GM12878 (cell line): Measurements from ENCODE around the gene MRPL50.

Experiments
- BCL11A ChIP-seq: IDR thresholded peaks from 2 replicates; pipeline ENCODE4 v1.6.1; 2011; ENCODE audit warnings: low read depth, low read length
- EZH2 ChIP-seq: IDR thresholded peaks from 2 replicates; pipeline ENCODE4 v1.6.1; 2012; ENCODE audit warnings: low read depth, mild to moderate bottlenecking, control low read depth, inconsistent platforms, low read length, borderline replicate concordance; ENCODE audit not compliant: control insufficient read depth
- FOS ChIP-seq: IDR thresholded peaks from 3 replicates; pipeline ENCODE4 v1.6.1; 2011; ENCODE audit warnings: borderline replicate concordance; ENCODE audit not compliant: insufficient read length; ENCODE audit errors: extremely low read depth
- FOXM1 ChIP-seq: IDR thresholded peaks from 2 replicates; pipeline ENCODE4 v1.6.1; 2012; ENCODE audit warnings: low read depth, mild to moderate bottlenecking, inconsistent platforms, low read length, moderate library complexity
- GATAD2B ChIP-seq: fragments of 450-650 bp; conservative IDR thresholded peaks from 2 replicates; pipeline ENCODE4 v1.6.1; 2017; ENCODE audit warnings: low read depth, mild to moderate bottlenecking, moderate library complexity
- MXI1 ChIP-seq: fragments of 150-350 bp; IDR thresholded peaks from 2 replicates; pipeline ENCODE4 v1.6.1; 2011; ENCODE audit warnings: low read depth, mild to moderate bottlenecking, inconsistent platforms, low read length, improper control_type of control experiment
- POLR2A ChIP-seq: IDR thresholded peaks from 2 replicates; pipeline ENCODE4 v1.6.1; 2011; ENCODE audit warnings: low read depth, mild to moderate bottlenecking, low read length
- POLR2AphosphoS5 ChIP-seq: IDR thresholded peaks from 2 replicates; pipeline ENCODE4 v1.6.1; 2011; ENCODE audit warnings: mild to moderate bottlenecking, low read length, inconsistent platforms
- REST ChIP-seq: IDR thresholded peaks from 2 replicates; pipeline ENCODE4 v1.6.1; 2012; ENCODE audit warnings: mild to moderate bottlenecking, low read depth, low read length
- SMARCA5 ChIP-seq: fragments of 450-650 bp; IDR thresholded peaks from 2 replicates; pipeline ENCODE4 v1.6.1; 2017; ENCODE audit warnings: mild to moderate bottlenecking
- ZSCAN29 ChIP-seq: fragments of 450-650 bp; IDR thresholded peaks from 2 replicates; pipeline ENCODE4 v1.6.1; 2017; ENCODE audit warnings: mild to moderate bottlenecking, moderate library complexity
- ZZZ3 ChIP-seq: IDR thresholded peaks from 2 replicates; pipeline ENCODE4 v1.6.1; 2011; ENCODE audit warnings: low read depth; ENCODE audit not compliant: control insufficient read depth, insufficient read length
- TF ChIP-seq, protein P1 (sequence below), 3 experiments: IDR thresholded peaks in 2 of 3; conservative IDR thresholded peaks in 1 of 3; 2 replicates each; pipeline ENCODE4 v1.5.1; 2011; ENCODE audit warnings: low read depth in 3 of 3, low read length in 3 of 3, mild to moderate bottlenecking in 3 of 3, control low read depth in 2 of 3, moderate library complexity in 2 of 3, inconsistent platforms in 1 of 3, mixed read lengths in 1 of 3; ENCODE audit not compliant: control insufficient read depth in 2 of 3, insufficient read depth in 1 of 3; ENCODE audit errors: extremely low read depth in 1 of 3
- TF ChIP-seq, protein P2 (sequence below): fragments of 450-650 bp; formaldehyde crosslinking; IDR thresholded peaks from 2 replicates; pipeline ENCODE4 v1.4.0; 2022; ENCODE audit warnings: mild to moderate bottlenecking, moderate library complexity

GRCh38 chr9:101427358-101427757 lies 28.9 kb upstream of the MRPL50 start:
- TF ChIP-seq, protein P1, sequence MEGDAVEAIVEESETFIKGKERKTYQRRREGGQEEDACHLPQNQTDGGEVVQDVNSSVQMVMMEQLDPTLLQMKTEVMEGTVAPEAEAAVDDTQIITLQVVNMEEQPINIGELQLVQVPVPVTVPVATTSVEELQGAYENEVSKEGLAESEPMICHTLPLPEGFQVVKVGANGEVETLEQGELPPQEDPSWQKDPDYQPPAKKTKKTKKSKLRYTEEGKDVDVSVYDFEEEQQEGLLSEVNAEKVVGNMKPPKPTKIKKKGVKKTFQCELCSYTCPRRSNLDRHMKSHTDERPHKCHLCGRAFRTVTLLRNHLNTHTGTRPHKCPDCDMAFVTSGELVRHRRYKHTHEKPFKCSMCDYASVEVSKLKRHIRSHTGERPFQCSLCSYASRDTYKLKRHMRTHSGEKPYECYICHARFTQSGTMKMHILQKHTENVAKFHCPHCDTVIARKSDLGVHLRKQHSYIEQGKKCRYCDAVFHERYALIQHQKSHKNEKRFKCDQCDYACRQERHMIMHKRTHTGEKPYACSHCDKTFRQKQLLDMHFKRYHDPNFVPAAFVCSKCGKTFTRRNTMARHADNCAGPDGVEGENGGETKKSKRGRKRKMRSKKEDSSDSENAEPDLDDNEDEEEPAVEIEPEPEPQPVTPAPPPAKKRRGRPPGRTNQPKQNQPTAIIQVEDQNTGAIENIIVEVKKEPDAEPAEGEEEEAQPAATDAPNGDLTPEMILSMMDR (IDR thresholded peaks at IDR 0.05 in 2 of 3, conservative IDR thresholded peaks at IDR 0.05 in 1 of 3; ENCODE audit: control insufficient read depth in 2 of 3, extremely low read depth in 1 of 3, insufficient read depth in 1 of 3, low read depth in 3 of 3, low read length in 3 of 3) = no peak
- TF ChIP-seq POLR2AphosphoS5 (no peak), FOXM1 (no peak), REST (no peak), POLR2A (no peak), EZH2 (no peak), ZZZ3 (no peak), FOS (no peak), ZSCAN29 (no peak), BCL11A (no peak), GATAD2B (no peak), SMARCA5 (no peak), MXI1 (no peak)
- TF ChIP-seq, protein P2, sequence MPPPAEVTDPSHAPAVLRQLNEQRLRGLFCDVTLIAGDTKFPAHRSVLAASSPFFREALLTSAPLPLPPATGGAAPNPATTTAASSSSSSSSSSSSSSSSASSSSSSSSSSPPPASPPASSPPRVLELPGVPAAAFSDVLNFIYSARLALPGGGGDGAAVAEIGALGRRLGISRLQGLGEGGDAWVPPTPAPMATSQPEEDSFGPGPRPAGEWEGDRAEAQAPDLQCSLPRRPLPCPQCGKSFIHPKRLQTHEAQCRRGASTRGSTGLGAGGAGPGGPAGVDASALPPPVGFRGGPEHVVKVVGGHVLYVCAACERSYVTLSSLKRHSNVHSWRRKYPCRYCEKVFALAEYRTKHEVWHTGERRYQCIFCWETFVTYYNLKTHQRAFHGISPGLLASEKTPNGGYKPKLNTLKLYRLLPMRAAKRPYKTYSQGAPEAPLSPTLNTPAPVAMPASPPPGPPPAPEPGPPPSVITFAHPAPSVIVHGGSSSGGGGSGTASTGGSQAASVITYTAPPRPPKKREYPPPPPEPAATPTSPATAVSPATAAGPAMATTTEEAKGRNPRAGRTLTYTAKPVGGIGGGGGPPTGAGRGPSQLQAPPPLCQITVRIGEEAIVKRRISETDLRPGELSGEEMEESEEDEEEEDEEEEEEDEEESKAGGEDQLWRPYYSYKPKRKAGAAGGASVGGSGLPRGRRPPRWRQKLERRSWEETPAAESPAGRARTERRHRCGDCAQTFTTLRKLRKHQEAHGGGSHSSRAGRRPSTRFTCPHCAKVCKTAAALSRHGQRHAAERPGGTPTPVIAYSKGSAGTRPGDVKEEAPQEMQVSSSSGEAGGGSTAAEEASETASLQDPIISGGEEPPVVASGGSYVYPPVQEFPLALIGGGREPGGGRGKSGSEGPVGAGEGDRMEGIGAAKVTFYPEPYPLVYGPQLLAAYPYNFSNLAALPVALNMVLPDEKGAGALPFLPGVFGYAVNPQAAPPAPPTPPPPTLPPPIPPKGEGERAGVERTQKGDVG = no peak
